Measurements from ENCODE around the gene B3GALNT2.

B3GALNT2 gene

GRCh38 chr1:235409042-235409820, 95.0 kb downstream of the B3GALNT2 start:
- DNase-seq (ENCODE audit: low read depth), result no peak

GRCh38 chr1:235408503-235408960, 95.7 kb downstream of the B3GALNT2 start:
- DNase-seq (ENCODE audit: low read depth), result no peak

GRCh38 chr1:235407419-235407818, 96.8 kb downstream of the B3GALNT2 start:
- no peak for DNase-seq (ENCODE audit: low read depth)

- DNase-seq (ENCODE audit: low read depth), result no peak
These were observed 100.1 kb downstream of the B3GALNT2 start for GRCh38 chr1:235404190-235404589.

GRCh38 chr1:235403593-235403992, 100.7 kb downstream of the B3GALNT2 start:
- no peak for DNase-seq (ENCODE audit: low read depth)

GRCh38 chr1:235402457-235403200, 101.6 kb downstream of the B3GALNT2 start:
- no peak for DNase-seq (ENCODE audit: low read depth)

- no peak for DNase-seq (ENCODE audit: low read depth)
These were observed 103.0 kb downstream of the B3GALNT2 start for GRCh38 chr1:235401251-235401650.

Data from T follicular helper cell (primary cell).